GM12873 (cell line): ENCODE results near the gene SLC2A4RG.

Experiments
- CTCF ChIP-seq: IDR thresholded peaks from 2 replicates; pipeline ENCODE4 v1.5.1; 2012; ENCODE audit warnings: low read depth, mild to moderate bottlenecking, moderate library complexity, low read length, control low read depth; ENCODE audit not compliant: insufficient read depth; ENCODE audit errors: missing control alignments

SLC2A4RG gene

GRCh38 chr20:63697868-63698545, 41.6 kb upstream of the SLC2A4RG start:
- no peak for TF ChIP-seq CTCF

GRCh38 chr20:63698739-63699465, 40.7 kb upstream of the SLC2A4RG start:
- TF ChIP-seq CTCF = no peak

DNA sequence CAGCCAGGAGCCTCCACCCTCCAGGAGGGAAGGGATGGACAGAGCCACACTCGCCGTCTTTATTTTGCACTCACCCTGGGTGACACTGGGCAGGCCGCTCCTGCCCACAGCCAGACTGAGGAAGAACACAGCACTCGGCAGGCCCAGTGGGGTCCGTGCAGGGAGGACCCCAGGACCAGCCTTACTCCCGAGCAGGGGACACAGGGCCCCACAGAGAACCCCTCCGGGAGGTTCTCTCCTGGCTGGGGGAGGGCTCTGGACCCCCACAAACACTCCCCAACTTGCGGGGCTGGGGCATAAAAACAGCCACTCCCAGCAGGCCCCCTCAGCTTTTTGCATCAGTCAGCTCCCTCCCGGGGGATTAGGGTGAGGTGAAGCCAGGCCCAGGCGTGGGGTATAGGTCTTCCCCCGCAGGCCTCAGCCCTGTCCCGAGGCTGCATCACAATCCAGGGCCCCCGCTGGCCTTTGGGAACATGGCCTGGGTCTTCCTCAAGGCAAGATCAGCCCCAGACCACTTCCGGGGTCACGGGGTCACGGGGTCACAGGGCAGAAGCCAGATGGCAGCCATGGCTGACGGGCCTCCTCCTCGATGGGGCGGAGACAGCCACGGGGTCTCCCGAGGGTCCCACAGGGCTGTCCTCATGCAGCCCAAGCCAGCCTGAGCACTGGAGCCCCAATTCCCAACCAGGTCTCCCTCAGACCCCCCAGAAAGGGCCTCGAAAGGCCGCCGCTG, 39.9 kb upstream of the SLC2A4RG start:
- TF ChIP-seq CTCF = no peak

GRCh38 chr20:63700199-63701050, 39.2 kb upstream of the SLC2A4RG start:
- TF ChIP-seq CTCF = no peak

GRCh38 chr20:63701051-63701328, 38.6 kb upstream of the SLC2A4RG start:
- TF ChIP-seq CTCF = no peak

DNA sequence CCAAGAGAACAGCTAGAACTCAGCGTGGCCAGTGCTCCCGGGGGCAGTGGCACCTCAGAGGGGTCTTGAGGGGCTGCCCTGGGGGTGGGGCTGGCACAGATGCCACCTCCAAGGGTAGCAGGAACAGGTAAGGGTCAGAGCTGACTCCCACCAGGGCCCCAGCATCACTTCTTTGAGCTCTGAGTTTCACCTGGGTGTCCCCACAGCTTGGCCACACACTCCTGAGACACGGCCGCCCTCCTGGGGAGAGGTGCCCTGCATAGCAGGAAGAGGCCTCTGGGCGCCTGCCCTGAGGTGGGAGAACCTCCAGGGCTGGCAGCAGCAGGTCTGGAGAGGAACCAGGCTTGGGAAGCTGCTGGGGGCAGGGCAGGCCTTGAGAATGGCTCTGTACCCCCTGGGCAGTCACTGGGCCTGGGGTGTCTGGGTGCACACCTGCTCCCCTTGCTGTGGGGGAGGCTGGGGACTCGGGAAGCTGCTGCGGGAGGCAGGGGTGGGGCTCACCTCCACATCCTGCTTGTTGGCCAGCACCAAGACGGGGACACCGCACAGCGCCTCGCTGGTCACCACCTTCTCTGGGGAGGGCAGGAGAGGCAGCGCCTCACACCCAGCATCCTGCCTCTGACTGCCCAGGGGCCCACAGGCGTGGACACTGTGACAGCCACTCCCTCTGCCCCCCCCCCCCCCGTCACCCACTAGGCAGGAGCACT, 38.1 kb upstream of the SLC2A4RG start:
- TF ChIP-seq CTCF = no peak
